HUES64 (cell line): ENCODE results near the gene SHROOM2.

ENCODE experiments used
- H3K27ac ChIP-seq: 2 replicates; pipeline ENCODE4 v1.7.0; 2013; ENCODE audit warnings: low read depth, low read length, inconsistent platforms
- H3K27me3 ChIP-seq: 2 replicates; pipeline ENCODE4 v1.6.1; 2013; ENCODE audit warnings: mild to moderate bottlenecking, low read length; ENCODE audit not compliant: insufficient read depth
- H3K36me3 ChIP-seq: 2 replicates; pipeline ENCODE4 v1.6.1; 2013; ENCODE audit warnings: mild to moderate bottlenecking, low read length; ENCODE audit not compliant: insufficient read depth
- H3K4me1 ChIP-seq: 2 replicates; pipeline ENCODE4 v1.6.1; 2013; ENCODE audit warnings: mild to moderate bottlenecking, low read length, moderate library complexity; ENCODE audit not compliant: insufficient read depth
- H3K4me3 ChIP-seq: 2 replicates; pipeline ENCODE4 v1.5.1; 2013; ENCODE audit warnings: mild to moderate bottlenecking, low read length, moderate library complexity
- H3K9ac ChIP-seq: 2 replicates; pipeline ENCODE4 v1.6.1; 2013; ENCODE audit warnings: mild to moderate bottlenecking, low read depth, low read length
- H3K9me3 ChIP-seq: 2 replicates; pipeline ENCODE4 v1.6.1; 2013; ENCODE audit warnings: low read depth, low read length; ENCODE audit not compliant: insufficient read depth
- WGBS: fragments of 150-250, 120-280 bp; methylation state at CpG from one replicate; pipeline ENCODE4 v1.1.7; 2013; ENCODE audit warnings: missing lambda C conversion rate; 5-methylcytosine and 5-hydroxymethylcytosine counted together

Gene SHROOM2

DNA sequence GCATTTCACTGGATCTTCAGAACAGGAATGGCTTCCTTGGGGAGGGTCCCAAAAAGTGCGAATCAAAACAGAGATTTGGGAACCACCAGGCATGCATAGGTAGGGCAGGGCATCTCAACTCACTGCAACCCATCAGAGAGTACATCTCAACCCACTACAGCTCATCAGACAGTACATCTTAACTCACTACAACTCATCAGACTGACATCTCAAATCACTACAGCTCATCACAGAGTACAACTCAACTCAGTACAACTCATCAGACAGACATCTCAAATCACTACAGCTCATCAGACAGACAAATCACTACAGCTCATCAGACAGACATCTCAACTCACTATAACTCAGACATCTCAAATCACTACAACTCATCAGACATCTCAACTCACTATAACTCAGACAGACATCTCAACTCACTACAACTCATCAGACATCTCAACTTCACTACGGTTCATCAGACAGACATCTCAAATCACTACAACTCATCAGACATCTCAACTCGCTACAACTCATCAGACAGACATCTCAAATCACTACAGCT is 133.5 kb downstream of the SHROOM2 start:
- Histone ChIP-seq H3K9me3 (no peaks in the 10 kb centered on the region), H3K36me3 (no peaks in the 10 kb centered on the region), H3K9ac (no peak overlapping the region), H3K27me3 (no peaks in the 10 kb centered on the region), H3K27ac (no peak overlapping the region), H3K4me3 (no peak overlapping the region), H3K4me1 (0 out of 2 replicates have a peak, but pooled peaks cover 2% of the 10 kb centered on the region)
- 92% methylated on average over 3 of the region's 3 CpGs for WGBS

DNA sequence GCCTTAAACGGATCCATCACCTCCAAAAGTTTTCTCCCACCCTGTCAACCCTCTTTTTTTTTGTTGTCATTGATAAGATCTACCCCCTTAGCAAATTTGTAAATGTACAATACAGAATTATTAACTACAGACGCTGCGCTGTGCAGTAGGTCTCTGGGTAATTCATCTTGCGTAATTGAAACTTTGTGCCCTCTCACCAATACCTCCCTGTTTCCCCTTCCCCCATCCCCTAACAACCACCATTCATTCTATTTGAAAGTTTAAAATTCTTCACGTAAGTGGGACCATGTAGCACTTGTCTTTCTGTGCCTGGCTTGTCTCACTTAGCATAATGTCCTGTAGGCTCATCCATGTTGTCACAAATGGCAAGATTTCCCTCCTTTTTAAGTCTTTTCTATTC is 135.2 kb downstream of the SHROOM2 start:
- Histone ChIP-seq H3K36me3 (no peaks in the 10 kb centered on the region), H3K9ac (no peak overlapping the region), H3K4me3 (no peak overlapping the region), H3K27me3 (no peaks in the 10 kb centered on the region), H3K27ac (no peak overlapping the region), H3K9me3 (no peaks in the 10 kb centered on the region), H3K4me1 (0 out of 2 replicates have a peak, but pooled peaks cover 2% of the 10 kb centered on the region)
- WGBS = 98% methylated on average over 4 of the region's 5 CpGs

DNA sequence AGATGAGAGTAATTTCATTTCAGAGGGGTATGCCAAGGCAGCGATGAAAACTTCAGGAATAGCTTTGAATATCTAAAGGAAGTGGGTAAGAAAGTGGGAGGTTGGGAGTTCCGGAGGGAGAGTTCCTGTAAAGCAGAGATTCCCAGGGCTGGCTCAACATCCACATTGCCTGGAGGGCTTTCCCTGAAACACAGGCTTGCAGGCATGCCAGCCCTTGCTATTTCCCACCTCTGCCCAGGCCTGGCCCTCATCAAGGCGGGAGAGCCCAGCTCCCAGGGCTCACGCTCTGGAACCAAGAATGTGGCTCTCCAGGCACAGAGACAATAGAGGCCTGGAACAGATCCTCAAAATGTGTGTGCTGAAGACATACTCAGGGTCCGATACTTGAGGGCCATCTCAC is 137.1 kb downstream of the SHROOM2 start:
- no peaks in the 10 kb centered on the region for H3K36me3 ChIP-seq
- H3K27me3 ChIP-seq = no peaks in the 10 kb centered on the region
- H3K4me1 ChIP-seq = peaks cover 11% of the 10 kb centered on the region
- H3K9ac ChIP-seq = no peak overlapping the region
- H3K9me3 ChIP-seq = no peaks in the 10 kb centered on the region
- WGBS = 79% methylated on average over 5 of the region's 5 CpGs
- no peak overlapping the region for H3K27ac ChIP-seq
- H3K4me3 ChIP-seq = no peak overlapping the region

DNA sequence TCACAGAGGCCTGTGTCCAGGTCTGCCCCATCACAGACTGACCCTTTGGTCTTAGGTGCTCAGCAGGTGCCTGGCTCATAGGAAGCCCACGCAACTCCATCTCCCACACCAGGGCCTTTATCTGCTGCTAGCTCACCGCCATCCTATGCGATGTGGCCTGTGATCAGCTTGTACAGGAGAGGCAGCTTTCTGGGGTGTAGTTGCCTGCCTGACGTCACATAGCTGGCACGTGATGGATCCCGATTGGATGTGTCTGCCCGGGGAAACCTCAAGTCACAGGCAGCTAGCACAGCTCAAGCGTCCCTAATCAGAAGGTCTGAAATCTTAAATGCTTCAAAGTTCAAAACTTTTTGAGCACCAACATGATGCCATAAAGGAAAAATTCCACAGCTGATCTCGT is 139.8 kb downstream of the SHROOM2 start:
- Histone ChIP-seq H3K36me3 (no peaks in the 10 kb centered on the region), H3K27ac (no peak overlapping the region), H3K9me3 (no peaks in the 10 kb centered on the region), H3K4me3 (no peak overlapping the region), H3K9ac (no peak overlapping the region), H3K27me3 (no peaks in the 10 kb centered on the region), H3K4me1 (peaks cover 17% of the 10 kb centered on the region)
- WGBS = 93% methylated on average over 9 of the region's 9 CpGs

DNA sequence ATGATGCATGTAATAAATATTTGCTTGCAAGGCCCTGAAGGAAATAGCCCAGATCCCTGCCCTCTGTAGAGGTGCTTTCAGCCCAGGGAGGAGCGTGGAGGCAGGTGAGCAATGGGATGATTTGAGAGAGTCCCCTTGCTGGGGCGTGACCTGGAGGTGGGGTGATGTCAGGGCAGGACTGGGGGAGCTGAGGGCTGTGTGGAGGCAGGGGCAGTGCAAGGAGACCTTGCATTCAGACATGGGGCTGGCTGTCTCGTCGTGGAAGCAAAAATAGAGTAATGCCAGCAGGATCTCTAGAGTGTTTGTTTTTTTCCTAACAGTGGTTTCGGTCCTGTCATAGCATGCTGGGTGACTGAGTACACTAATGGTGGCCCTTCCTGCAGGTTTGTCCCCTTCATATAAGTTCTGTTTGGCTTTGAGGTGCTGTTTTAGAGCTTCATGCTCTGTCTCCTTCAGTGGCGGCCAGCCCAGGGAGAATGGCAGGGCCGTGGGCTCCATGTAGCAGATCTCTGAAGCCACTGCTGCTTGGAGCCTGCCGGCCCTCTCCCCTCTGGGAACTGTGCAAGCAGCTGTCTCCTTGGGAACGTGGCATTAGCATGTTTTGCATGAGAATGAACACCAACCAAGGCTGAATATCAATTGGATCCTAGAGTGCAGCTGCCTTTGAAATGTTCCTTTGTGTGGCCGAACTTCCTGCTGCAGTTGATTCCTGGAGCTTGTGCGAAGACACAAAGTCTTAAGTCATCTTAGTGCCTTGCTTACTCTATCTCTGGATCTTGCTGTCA is 141.7 kb downstream of the SHROOM2 start:
- H3K27ac ChIP-seq = peak overlapping the region; percentile 91
- H3K4me3 ChIP-seq = peak overlapping the region; percentile 39
- H3K27me3 ChIP-seq = no peaks in the 10 kb centered on the region
- H3K4me1 ChIP-seq = peaks cover 18% of the 10 kb centered on the region
- H3K9me3 ChIP-seq = no peaks in the 10 kb centered on the region
- no peaks in the 10 kb centered on the region for H3K36me3 ChIP-seq
- peak overlapping the region; percentile 45; the same call in 1 of the 2 replicates for H3K9ac ChIP-seq
- 5% methylated on average over 11 of the region's 11 CpGs for WGBS

DNA sequence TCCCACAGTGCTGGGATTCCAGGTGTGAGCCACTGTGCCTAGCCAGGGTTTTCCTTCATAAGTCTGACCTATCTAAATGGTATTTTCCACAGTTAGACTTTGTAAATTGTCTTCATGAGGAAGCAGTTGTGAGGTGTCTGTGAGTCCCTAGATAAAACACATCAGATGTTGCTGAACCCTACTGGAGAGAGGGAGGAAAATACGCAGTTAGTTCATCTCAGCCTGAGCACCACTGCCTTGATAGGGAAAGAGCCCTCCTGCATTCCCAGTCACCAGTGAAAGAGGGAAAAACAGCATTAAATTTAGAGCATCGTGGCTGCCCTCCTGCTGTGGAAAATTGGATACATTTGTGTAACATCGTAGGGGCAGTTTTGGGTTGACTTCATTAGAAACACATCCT is 149.2 kb downstream of the SHROOM2 start:
- H3K9ac ChIP-seq = no peak overlapping the region
- no peaks in the 10 kb centered on the region for H3K9me3 ChIP-seq
- 91% methylated on average over 3 of the region's 3 CpGs for WGBS
- H3K27me3 ChIP-seq = no peaks in the 10 kb centered on the region
- no peak overlapping the region for H3K27ac ChIP-seq
- peaks cover 13% of the 10 kb centered on the region; the same call in 1 of the 2 replicates for H3K36me3 ChIP-seq
- no peak overlapping the region for H3K4me3 ChIP-seq
- H3K4me1 ChIP-seq = 0 out of 2 replicates have a peak, but pooled peaks cover 5% of the 10 kb centered on the region

DNA sequence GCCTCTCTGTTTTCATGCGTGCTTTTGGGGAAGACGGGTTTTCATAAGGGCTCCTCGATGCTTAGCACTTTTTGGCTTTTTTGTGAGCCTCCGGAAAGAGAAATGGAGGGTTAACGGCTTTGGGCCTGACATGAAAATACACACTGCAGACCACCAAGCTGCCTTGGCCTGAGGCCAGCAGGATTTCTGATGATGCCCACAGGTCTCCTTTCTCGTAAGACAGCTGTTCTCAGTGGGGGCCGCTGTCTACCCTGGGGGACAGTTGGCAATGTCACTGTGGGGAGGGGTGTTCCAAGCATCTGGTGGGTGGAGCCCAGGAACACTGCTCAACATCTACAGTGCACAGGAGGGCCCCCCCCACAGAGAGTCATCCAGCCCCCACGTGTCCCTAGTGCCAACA is 151.5 kb downstream of the SHROOM2 start:
- Histone ChIP-seq H3K9ac (no peak overlapping the region), H3K4me3 (no peak overlapping the region), H3K36me3 (peaks cover 19% of the 10 kb centered on the region; the same call in 1 of the 2 replicates), H3K4me1 (0 out of 2 replicates have a peak, but pooled peaks cover 5% of the 10 kb centered on the region), H3K27ac (no peak overlapping the region), H3K9me3 (no peaks in the 10 kb centered on the region), H3K27me3 (no peaks in the 10 kb centered on the region)
- 94% methylated on average over 7 of the region's 8 CpGs for WGBS

DNA sequence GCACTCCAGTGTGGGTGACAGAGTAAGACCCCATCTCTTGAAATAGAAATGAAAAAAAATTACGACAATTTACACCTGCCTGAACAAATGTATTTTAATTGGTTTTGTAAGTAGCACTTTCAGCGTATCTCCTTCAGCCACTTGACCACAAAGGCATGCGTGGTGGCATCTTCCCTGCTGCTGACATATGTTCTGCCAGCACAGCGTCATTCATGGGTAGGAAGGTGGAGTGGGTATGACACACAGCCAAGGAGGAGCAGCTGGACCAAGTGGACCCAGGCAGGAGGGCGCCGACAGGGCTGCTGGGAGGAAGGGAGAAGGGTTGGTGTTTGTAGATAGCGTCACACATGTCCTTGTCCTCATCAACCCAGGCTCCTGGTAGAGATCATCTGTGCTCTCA is 152.3 kb downstream of the SHROOM2 start:
- H3K9ac ChIP-seq = no peak overlapping the region
- no peaks in the 10 kb centered on the region for H3K4me1 ChIP-seq
- no peak overlapping the region for H3K27ac ChIP-seq
- no peaks in the 10 kb centered on the region for H3K9me3 ChIP-seq
- no peak overlapping the region for H3K4me3 ChIP-seq
- 93% methylated on average over 7 of the region's 7 CpGs for WGBS
- peaks cover 19% of the 10 kb centered on the region; the same call in 1 of the 2 replicates for H3K36me3 ChIP-seq
- H3K27me3 ChIP-seq = no peaks in the 10 kb centered on the region

DNA sequence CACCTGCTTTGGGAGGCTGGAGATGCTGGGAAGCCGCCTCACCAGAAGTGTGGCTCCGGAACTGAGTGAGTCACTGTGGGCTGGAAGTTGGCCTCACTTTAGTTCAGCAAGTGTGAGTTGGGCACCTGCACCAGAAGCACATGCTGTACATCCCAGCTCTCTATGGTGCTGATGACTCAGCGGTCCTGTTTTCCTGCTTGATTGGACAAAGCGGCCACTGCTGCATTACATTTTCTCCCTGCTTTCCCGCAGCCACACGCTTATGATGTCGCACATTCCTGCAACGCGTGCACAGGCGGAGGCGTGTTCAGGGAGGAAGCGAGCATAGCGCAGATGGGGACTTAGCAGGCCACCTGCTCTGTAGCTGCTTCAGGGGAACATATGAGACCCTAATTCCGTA is 154.2 kb downstream of the SHROOM2 start:
- WGBS = 97% methylated on average over 14 of the region's 14 CpGs
- no peaks in the 10 kb centered on the region for H3K9me3 ChIP-seq
- H3K4me3 ChIP-seq = no peak overlapping the region
- no peak overlapping the region for H3K9ac ChIP-seq
- peaks cover 20% of the 10 kb centered on the region; the same call in 1 of the 2 replicates for H3K36me3 ChIP-seq
- no peaks in the 10 kb centered on the region for H3K27me3 ChIP-seq
- H3K27ac ChIP-seq = no peak overlapping the region
- H3K4me1 ChIP-seq = no peaks in the 10 kb centered on the region

DNA sequence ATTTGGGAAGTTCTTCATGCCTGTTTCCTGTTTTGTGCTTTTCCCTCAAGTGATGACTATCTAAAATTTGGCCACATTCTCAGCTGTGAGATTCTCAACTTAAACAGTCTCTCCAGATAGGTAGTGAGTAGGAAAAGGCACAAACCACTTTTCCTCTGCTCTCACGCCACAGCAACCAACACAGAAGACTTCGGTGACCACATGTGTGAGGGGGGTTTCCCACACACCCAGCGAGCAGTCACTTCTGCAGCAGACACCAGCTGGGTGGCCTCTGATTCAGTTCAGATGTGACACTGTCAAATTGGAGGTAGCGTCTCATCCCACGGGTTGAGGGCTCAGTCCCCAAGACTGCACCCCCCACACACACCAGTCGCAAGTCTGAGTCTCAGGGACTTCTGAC is 155.9 kb downstream of the SHROOM2 start:
- peaks cover 26% of the 10 kb centered on the region for H3K36me3 ChIP-seq

DNA sequence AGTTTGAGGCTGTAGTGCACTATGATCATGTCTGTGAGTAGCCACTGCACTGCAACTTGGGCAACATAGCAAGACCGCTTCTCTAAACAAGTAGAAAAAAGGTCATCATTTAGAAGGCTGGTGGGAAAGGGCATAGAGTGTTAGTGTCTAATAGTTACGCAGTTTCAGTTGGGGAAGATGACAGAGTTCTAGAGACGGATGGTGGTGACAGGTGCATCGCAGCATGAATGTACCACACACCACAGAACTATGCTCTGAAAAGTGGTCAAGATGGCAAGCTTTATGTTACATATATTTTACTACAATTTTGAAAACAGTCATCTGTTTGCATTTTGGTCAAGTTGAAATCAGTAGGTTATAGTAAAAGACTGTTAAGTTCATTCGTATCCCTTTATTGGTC is 157.2 kb downstream of the SHROOM2 start:
- WGBS = 98% methylated on average over 2 of the region's 5 CpGs
- H3K4me3 ChIP-seq = no peak overlapping the region
- peaks cover 26% of the 10 kb centered on the region for H3K36me3 ChIP-seq
- H3K27ac ChIP-seq = no peak overlapping the region
- H3K4me1 ChIP-seq = no peaks in the 10 kb centered on the region
- no peaks in the 10 kb centered on the region for H3K27me3 ChIP-seq
- H3K9ac ChIP-seq = no peak overlapping the region
- no peaks in the 10 kb centered on the region for H3K9me3 ChIP-seq

More for the DNA sequence above, 155.9 kb downstream of the SHROOM2 start:
- Histone ChIP-seq H3K4me1 (no peaks in the 10 kb centered on the region), H3K4me3 (no peak overlapping the region), H3K9me3 (no peaks in the 10 kb centered on the region), H3K9ac (no peak overlapping the region), H3K27ac (no peak overlapping the region), H3K27me3 (no peaks in the 10 kb centered on the region)
- 98% methylated on average over 6 of the region's 6 CpGs for WGBS
